ENCODE measurements around the gene TMEM109.

DNA sequence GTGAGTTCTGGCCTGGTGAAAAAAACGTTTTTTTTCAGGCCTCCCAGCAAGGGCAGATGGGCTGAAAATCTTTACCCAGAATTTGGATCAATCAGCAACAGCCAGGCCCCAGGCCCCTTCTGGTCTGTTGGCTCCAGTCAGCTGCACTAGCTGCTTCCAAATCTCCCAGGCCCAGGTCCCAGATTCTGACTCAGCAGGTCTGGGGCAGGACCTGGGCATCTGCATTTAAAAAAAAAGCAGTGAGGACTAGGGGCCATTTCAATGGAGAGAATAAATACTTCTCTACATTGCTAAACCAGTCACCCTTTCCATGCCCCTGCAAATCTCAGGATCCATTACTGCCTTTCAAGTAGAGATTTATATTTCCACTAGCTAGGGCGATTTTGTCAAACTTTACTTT, 33.7 kb downstream of the TMEM109 start:
- TF ChIP-seq CTCF (conservative IDR thresholded peaks at IDR 0.05 in 1 of 2, IDR thresholded peaks at IDR 0.05 in 1 of 2; ENCODE audit: extremely low read depth in 1 of 2, insufficient read depth in 1 of 2, low read depth in 1 of 2, low read length in 2 of 2) (no peak), EZH2 (IDR thresholded peaks at IDR 0.05; ENCODE audit: borderline replicate concordance, low read length) (no peak)
